Inferior parietal cortex (tissue), 1 donor: ENCODE results near the gene VIT.

ENCODE experiments used
- DNase-seq: peaks from one replicate; pipeline ENCODE4 v3.0.0-alpha.2; 2016; ENCODE audit errors: extremely low spot score

Gene VIT, protein sequence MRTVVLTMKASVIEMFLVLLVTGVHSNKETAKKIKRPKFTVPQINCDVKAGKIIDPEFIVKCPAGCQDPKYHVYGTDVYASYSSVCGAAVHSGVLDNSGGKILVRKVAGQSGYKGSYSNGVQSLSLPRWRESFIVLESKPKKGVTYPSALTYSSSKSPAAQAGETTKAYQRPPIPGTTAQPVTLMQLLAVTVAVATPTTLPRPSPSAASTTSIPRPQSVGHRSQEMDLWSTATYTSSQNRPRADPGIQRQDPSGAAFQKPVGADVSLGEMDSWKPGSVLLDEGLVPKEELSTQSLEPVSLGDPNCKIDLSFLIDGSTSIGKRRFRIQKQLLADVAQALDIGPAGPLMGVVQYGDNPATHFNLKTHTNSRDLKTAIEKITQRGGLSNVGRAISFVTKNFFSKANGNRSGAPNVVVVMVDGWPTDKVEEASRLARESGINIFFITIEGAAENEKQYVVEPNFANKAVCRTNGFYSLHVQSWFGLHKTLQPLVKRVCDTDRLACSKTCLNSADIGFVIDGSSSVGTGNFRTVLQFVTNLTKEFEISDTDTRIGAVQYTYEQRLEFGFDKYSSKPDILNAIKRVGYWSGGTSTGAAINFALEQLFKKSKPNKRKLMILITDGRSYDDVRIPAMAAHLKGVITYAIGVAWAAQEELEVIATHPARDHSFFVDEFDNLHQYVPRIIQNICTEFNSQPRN

DNA sequence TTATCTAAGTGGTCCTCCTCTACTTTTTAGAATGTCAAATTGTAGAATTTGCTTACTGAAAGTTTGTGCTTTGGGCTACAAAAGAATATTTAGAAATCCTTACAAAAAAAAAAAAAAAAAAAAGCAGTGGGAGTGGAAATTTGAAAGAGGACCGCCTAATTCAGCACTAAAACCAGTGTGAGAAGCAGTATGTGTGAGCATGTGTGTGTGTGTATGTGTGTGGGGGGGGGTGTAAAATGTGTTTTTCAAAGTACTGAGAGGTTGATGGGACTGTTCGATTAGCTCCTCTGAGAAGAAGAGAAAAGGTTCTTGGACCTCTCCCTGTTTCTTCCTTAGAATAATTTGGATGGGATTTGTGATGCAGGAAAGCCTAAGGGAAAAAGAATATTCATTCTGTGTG is at the start of gene VIT:
Gene VIT (plus strand): TSS at position 175 of the 400 bp plus-strand sequence. CDS start 19,664 bp downstream, outside the sequence.
- DNase-seq, result no peak

GRCh38 chr2:36650031-36650829 is 46.3 kb upstream of the VIT start:
- DNase-seq, result no peak

- no peak for DNase-seq
Measured at GRCh38 chr2:36653155-36653554, 43.4 kb upstream of the VIT start.

DNA sequence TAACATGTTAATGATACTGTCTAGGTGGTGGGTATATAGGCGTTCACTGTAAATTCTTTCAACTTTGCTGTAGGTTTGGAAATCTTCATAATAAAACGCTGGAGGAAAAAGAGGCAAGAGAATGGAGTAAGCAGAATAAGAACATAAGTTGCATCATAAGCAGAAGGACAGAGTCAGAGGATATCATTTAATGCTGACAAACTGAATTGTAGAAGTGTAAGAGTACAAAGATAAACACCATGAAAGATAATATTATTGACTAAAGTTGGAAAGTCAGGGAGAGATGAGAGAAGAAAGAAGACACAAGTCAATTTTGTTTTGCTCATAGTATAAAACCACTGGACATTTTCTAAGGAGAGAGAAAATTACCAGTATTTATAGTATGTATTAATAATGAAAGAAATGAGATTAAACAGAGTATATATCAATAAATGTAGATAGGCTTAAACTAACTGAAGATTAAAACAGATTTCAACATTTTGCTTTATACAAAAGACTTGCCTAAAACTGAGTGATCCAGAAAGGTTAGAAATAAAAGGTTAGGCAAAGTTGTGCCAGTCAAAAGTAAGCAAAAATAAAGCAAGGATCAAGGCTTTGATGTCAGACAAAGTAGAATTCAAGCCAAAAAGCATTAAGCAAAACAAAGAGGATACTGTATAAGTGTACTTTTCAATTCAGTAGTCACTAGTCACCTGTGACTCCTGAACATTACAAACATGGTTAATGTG is 42.4 kb upstream of the VIT start:
- DNase-seq, result no peak

DNA sequence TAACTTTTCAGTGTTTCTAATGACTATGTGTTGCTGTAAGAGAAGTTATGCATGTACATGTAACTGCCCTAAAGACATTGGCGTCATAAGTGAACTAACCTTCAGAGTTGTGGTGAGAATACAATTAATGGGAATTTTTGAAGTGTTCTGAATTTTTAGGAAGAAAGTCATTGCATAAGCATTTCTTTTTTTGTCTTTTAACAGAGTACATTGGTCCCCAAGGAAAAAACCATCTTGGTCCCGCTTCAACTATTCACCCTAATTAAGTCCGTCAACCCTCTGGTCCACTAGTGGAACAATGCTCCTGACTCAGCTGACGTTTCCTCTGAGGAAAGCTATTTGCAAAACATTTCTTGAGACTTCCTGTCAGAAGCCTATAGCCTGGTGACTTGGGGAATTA is 41.1 kb upstream of the VIT start:
- DNase-seq, result no peak

DNA sequence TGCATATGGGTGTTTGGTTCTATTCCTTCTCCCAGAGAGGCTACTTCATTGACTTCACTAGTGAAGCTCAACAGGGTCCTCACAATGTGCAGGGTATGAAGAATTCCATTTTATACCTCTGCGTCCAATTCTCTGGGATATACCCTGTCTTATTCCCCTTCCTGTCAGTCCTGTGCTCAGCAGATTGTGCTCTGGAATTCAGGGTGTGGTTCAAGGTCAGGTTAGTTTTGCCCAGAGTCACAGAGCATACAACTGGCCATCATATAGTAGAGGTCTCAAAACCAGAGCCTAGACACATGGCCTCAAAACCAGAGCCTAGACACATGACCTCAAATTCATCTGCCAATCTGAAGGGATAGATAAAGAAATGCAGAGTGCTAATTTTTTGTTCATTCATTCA is 38.8 kb upstream of the VIT start:
- DNase-seq, result no peak

GRCh38 chr2:36658277-36658748 is 38.2 kb upstream of the VIT start:
- DNase-seq, result no peak

DNA sequence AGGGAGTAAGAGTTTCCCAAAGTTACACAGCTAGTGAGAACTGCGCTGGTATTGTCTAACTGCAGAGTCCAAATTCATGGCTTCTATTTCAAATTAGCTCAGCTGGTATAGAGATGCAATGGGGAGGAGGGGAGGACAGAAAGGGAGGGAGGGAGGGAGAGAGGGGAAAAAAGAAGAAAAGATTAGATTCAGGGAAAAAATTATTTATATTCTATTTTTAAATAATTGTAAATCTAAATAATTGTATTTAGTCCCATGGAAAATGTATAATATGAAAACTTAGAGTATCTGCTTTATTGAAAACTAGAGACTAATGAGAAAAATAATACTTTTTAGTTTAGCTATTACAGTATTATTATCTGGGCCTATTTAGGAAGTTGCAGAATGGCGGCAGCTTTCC is 37.3 kb upstream of the VIT start:
- no peak for DNase-seq

GRCh38 chr2:36659872-36660312 is 36.6 kb upstream of the VIT start:
- no peak for DNase-seq

DNA sequence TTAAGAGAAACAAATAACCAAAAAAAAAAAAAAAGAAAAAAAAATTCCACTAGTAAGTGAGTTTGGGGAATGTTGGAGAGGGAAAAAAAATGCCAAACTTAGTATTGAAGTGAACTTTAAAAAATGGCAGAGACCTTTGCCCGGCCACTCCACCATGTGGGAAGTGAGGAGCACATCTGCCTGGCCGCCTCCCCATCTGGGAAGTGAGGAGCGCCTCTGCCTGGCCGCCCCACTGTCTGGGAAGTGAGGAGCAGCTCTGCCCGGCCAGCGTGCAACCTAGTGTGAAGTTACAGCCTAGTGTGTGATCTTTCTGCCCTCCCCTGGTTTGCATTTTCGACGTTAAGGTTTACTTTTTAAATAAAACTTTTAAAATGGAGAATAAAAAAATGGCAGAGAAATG is 33.9 kb upstream of the VIT start:
- no peak for DNase-seq

GRCh38 chr2:36663295-36663694 is 33.2 kb upstream of the VIT start:
- no peak for DNase-seq

DNA sequence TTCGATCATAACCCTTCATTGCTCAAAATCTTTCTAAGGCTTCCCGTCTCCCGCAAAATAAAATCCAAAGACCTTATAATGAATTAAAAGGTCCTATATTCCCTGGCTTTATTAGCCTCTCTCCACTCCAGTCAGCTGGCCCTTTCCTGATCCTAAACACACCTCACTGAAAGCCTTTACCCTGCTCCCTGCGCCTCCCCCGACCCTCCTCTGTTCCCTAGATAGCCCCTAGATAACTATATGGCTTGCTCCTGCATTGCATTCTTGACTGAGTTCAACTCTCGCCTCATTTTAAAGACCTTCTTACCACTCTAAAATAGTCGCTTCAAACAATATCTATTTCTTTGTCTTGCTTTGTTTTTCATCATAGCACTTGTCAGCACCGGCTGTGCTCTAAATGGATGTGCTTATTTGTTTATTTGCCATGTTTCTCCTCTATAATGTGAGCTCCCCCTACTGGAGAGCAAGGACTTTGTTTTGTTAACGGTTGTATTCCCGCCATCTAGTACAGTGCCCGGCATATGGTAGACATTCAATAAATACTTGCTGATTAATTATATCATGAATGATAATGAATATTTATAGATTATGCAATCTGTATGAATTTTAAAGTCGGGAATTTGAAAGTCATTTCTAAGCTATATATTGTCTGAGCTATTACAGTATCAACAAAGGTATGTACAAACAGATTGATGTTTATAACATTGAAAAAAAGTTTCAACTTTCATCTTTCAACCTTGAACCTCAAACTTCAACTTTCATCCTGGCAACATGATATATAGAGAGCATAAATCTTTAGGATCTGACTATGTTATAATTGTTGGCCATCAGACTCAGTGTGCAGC is 32.4 kb upstream of the VIT start:
- peak; percentile 75 for DNase-seq

- no peak for DNase-seq
Measured at GRCh38 chr2:36664696-36665076, 31.8 kb upstream of the VIT start.

GRCh38 chr2:36667931-36668330 is 28.6 kb upstream of the VIT start:
- DNase-seq, result no peak

GRCh38 chr2:36670881-36671595 is 25.5 kb upstream of the VIT start:
- DNase-seq, result peak; percentile 9

GRCh38 chr2:36671731-36672130 is 24.8 kb upstream of the VIT start:
- DNase-seq, result no peak

DNA sequence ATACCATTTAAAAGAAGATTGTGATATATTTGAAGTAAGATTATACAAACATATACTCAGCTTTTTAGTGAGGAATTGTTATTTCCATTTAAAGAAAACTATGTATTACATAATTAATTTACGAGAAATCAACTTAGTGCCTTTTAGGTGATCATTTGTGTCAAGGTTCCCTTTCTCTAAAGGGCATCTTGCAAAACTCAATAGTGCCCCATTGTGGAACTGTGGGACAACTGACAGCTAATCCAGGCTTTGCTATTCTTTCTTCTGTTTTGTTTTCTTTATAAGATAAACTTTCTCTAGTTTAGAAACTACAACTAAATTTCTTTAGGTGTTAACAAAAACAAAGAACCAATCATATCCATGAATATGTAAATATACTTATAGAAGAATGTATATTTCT is 24.3 kb upstream of the VIT start:
- peak; percentile 22 for DNase-seq

DNA sequence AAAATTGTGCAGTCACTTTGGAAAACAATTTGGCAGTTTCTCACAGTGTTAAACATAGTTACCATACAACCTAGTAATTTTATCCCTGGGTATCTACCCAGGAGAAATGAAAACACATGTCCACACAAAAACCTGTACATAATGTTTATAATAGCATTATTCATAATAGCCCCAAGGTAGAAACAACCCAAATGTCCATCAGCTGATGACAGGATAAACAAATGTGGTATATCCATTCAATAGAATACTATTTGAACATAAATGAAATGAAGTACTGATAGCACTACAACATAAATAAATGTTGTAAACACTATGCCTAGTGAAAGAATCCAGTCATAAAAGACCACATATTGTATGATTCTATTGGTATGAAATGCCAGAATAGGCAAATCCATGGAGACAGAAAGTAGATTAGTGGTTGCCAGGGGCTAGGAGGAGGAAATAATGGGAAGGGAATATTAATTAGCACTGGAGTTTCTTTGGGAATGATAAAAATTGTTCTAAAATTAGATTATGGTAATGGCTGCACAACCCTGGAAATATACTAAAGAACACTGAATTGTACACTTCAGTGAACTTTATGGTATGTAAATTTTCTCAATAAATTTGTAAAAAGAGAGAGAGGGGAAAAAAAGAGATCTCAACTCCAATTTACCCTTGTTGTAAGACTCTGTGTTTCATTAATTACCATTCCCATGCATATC is 20.8 kb upstream of the VIT start:
- DNase-seq, result no peak

- DNase-seq, result no peak
Measured at GRCh38 chr2:36676364-36676763, 20.1 kb upstream of the VIT start.
